GM18499 (cell line): ENCODE measurements around the gene HAS3.

ENCODE experiments used
- ATAC-seq: cut with Tn5 transposase; IDR thresholded peaks from one replicate; pipeline ENCODE4 v1.9.1; 2021; ENCODE audit warnings: moderate number of reproducible peaks; ENCODE audit not compliant: insufficient read depth, unreplicated experiment

HAS3 gene

DNA sequence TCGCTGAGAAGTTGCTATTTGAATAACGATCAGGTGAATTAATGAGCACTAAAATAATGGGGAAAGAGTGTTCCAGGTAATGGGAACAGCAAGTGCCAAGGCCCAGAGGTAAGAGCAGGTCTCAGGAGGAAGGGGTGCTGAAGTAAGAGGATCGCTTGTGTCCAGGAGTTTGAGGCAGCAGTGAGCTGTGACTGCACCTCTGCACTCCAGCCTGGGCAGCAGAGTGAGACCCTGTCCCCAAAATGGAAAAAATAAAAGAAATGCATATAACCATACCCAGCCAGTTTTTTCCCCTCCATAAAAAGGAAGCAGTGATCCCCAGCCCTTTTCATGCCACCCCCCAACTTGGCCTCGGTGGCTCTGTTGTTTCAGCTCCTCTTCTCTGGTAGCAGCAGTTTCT is 16.8 kb upstream of the HAS3 start:
- ATAC-seq: no peak

DNA sequence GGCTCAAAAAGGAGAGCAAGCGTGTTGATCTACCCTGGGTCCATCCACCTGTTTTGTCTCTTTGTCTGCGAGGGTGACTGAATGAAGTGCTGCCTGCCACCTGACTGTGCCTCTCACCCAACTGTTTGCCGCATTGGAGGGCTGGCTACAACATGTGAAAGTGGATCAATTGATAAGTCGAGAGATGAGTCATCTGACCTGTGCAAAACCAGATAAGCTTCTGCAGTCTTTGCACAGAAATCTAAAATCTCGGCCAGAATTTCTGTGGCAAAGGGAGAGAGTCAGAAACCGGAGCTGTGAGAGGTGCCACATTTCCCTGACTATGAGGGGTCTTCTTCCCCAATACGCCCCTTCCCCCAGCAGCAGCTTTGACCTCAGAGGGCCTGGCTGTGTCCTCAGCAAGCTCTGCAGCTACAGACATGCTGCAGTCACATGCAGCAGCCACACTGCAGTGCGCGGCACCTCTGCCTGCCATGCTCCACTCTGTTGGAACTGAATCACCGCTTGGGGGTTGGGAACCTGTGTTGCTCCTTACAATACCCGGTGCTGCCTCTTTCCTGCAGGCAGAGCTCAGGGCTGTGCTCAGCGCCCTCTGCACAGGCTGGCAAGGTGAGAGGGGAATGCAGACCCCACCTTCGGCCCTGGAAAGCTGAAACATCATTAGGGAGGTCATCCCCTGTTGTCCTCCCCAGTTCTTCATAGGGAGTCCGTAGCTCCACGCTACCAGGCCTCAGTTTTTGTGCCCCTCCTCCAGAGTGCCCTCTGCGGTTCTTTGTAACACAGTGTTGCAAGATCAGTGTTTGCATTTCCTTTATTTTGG is 16.2 kb upstream of the HAS3 start:
- no peak for ATAC-seq

DNA sequence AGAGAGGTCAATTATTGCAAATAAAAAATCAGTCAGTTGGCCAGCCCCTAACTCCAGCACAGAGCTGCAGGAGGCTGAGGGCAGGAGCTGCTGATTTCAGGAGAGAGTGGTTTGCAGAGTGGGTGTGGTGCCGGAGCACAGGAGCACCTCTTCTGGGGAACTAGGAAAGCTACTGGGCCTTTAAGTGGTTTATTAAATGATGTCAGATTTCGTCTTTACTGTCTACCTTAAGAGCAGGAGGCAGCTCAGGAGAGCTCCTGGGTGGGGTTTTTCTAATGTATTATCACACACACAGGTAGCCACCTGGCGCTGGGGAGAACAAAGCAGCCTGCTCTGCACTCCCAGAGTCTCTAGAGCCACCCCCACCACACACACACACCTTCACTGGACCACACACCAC is 11.5 kb upstream of the HAS3 start:
- ATAC-seq: no peak

DNA sequence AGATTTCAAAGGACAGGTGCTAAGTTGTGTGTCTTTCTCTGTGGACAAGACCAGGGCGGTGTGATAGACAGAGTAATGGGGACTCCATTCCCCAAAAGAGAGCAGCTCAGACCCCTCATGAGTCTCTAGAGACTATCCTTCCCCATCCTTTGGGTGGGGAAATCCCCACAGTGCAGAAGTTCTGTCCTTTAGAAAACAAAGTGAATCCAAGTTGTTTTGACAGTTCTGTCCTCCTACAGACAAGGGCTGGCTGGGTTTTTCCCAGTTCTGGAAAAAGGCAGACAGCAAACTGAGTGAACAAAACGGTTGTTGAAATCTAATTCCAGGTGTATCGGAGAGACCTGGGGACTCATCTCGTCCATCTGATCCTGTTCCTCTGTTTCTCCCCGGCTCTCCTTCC is 11.0 kb upstream of the HAS3 start:
- no peak for ATAC-seq

DNA sequence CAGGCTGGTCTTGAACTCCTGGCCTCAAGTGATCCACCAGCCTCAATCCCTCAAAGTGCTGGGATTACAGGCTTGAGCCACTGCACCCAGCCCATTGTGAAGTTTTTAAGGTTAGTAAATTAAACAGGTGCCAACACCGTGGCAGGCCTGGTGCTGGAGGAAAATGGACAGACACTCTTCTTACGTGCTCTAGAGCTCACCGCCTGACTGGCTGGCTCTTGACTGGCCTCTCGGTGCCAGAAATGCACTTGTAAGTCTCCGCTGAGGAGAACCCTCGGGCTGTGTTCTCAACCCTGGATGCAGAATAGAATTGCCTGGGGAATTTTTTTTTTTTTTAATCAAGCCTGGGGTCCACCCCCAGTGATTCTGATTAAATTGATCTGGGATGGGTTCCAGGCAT is 10.3 kb upstream of the HAS3 start:
- ATAC-seq: no peak

DNA sequence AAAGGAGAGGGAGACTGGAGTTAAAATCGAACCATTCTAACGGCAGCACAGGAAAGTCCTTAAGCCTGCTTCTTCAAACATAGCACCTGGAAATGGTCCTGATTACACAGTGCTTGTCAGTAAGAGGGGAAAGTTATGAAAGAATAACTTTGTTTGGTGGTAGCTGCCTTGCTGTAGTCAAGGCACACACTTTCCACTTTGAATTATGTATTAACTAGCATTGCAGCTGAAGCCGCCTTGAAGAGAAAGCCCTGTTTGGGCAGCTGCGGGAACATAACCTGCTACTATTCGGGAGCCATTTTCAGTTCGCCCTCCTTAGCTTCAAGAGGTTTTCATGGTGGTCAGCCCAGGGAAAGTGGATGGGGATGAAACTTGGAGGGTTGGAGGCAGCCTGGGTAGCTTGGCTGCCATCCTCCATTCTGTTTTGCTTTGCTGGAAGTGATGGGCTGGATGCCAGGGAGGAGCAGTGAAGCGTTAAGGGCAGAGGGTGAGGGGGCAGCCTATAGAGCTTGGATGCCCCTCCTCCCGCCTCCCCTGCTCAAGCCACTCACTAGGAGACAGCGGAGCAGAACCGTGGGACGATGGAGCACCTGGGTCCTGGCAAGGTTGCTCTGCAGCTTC is 5.3 kb upstream of the HAS3 start:
- ATAC-seq: no peak

DNA sequence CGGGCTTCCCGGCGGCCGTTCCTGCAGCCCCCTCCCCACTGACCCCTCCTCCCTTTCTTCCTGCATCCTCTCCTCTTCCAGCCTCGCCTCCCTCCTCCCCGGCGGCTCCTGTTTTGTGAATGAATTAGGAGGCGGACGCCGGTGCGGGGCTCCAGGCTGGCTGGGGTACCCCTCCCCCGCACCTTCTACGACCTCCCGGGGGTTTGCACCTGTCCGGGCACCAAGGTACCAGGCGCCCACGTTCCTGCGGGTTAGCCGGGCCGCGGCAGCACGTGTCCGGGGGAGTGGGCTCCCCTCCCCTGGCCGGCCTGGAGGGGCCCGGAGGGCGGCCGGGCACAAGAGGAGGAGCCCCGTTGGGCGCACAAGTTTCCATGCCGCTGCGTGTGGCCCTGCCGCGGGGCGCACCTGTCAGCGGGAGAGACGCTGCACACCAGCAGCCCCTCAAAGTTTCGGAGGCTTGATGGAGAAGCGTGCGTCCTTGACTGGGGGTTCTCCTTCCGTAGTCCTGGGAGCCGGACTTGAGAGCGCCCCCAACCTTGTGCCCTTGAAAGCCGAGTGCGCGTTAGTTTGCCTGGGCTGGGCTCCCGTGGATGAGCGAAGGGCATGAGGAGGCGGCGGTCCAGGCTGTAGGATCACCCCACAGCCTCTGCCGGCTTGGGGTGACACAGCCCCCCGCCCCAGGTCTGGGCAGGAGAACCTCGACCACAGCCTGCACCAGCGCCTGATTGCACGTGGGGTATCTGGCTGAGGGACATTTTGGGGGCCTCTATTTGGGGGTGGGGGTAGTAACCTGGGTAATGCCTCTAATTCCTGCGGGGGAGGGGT is 1.2 kb downstream of the HAS3 start:
- no peak for ATAC-seq

DNA sequence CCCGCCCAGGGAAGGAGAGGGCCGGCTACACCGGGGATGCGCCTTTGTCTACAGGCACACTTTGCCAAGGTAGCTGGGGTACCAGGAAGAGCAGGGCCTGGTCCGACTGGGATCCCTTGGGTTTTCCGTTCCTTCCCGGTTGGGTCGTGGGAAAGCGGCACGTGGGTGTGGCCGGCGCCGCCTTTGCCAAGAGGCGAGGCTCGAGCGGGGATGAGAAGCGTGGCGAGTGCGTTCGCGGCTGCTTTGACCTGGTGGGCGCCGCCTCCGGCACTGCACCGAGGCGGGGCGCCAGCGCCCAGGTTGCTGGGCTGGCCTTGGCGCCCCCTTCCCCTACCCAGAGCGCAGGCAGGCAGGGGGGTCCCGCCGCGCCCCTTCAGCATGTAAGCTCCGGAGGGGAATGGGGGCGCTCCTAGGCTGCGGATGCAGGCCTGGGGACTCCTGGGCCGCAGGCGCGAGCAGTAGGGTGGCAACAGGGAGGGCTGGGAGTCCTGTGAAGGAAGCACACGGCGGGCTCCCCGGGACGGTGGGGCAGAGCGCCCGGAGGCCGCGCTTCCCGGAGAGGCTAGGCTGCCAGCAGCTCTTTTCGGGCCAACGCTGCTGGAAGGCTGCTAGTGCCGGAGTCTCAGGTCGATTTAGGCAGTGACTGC is 2.0 kb downstream of the HAS3 start:
- ATAC-seq: no peak

DNA sequence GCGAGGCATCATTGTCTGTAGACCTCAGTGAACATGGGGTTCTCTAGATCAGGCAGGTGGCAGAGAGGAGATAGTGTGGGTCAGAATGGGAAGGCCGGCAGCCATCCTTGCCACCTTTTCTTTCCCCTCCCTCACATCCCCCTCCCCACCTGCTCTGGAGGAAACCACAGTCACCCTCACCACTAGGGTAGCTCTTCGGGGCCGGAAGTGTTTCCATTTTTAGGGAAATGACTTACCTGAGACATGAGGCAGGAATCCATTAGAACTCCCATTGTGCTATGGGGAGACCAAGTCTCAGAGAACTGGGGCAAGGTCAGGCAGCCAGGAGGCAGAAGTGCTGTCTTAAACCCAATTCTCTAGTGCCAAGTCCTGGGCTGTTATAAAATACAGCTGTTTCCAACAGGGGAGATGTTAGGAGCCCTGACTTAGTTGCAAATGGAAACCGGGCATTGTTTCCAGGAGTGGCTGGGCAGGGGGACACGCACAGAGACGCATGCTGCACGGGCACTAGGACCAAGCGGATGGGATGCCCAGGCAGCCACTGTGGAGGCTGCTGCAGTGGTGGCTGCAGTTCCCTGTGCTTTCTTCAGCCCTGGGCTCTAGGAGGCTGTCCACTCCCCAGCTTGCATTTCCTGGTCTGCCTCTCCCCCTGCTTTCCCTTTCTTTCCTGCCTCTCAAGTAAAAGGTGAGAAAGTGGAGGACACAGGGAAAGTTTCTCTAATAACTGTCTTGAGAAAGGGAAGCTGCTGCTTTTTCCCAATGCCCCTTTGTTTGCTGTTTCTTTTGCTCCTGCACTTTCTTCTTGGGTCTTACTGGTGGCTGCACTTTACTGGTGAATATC is 2.8 kb downstream of the HAS3 start:
- ATAC-seq: no peak

DNA sequence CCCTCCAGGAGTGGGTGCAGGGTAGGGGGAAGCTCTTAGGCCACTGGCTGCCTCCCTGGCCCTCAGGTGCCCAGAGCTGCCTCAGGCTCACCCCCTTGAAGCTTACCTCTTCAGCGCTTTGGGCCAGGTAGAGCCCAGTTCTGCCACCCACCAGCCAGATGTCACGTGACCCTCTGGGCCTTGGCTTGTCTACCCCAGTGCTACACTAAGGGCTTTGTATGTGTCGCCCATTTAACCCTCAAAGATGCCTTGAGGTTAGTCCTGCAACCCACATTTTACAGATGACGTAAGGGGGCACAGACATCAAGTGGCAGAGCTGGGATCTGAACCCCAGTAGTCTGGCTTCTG is 3.4 kb downstream of the HAS3 start:
- no peak for ATAC-seq

DNA sequence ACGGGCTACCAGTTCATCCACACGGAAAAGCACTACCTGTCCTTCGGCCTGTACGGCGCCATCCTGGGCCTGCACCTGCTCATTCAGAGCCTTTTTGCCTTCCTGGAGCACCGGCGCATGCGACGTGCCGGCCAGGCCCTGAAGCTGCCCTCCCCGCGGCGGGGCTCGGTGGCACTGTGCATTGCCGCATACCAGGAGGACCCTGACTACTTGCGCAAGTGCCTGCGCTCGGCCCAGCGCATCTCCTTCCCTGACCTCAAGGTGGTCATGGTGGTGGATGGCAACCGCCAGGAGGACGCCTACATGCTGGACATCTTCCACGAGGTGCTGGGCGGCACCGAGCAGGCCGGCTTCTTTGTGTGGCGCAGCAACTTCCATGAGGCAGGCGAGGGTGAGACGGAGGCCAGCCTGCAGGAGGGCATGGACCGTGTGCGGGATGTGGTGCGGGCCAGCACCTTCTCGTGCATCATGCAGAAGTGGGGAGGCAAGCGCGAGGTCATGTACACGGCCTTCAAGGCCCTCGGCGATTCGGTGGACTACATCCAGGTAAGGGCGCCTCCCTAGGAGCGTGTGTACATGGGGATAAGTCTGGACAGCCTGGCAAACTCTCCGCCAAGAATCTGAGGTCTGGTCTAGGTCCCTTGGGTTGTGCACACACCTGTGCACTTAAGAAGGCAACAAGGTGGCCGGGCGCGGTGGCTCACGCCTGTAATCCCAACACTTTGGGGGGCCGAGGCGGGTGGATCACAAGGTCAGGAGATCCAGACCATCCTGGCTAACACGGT is 4.2 kb downstream of the HAS3 start:
- no peak for ATAC-seq

DNA sequence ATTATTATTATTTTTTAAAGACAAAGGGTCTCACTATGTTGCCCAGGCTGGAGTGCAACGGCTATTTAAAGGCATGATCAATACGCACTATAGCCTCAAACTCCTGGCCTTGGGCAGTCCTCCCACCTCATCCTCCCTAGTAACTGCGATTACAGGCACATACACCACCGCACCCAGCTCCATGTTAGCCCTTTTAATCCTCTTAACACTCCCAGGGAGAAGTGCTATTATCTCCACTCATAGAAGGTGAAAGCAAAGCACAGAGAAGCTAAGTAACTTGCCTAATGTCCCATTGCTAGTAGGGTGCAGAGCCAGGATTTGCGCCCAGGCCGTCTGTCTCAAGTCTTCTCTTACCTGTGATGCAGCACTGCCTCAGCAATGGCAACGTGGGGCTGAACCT is 5.0 kb downstream of the HAS3 start:
- no peak for ATAC-seq

DNA sequence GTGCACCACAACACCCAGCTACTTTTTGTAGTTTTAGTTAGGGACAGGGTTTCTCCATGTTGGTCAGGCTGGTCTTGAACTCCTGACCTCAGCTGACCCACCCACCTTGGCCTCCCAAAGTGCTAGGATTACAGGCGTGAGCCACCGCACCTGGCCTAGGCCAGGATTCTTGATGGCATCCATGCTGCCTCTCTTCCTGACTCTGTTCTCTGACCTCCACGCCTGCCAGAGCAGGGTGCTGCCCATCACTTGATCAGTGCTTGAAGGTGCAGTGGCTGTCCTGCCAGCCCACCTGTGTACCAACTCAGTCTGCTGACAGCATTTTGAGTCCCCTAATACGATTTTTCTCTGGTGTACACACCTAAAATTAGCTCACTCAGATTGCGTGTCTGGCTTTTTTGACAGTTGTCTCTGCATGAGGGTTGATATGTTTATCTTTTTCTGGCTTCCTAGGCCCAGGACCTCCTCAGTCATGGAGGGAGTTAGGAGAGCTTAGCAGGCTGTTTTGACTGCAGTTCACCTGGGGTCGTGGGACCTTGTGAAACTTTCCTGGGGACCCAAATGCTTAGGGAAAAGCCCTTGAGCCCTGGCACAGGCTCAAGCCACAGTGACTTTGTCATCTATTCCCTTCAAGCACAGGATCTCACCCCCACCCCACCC is 5.9 kb downstream of the HAS3 start:
- no peak for ATAC-seq

DNA sequence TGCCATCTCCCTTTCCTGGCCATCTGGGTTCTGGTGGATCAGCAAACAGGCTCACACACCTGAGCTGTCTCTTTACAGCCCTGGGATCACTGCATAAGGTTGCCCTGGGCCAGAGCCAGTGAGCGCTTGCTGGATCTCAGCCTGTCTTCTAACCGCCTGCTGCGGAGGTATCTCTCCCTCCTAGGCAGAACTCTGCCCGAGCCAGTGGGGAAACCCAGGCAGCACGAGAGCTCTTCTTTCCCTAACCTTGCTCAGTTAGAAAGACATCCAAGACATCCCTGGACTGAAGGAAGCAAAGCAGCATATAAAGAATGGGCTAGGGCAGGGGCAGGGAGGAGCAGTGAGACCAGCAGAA is 6.4 kb downstream of the HAS3 start:
- no peak for ATAC-seq

DNA sequence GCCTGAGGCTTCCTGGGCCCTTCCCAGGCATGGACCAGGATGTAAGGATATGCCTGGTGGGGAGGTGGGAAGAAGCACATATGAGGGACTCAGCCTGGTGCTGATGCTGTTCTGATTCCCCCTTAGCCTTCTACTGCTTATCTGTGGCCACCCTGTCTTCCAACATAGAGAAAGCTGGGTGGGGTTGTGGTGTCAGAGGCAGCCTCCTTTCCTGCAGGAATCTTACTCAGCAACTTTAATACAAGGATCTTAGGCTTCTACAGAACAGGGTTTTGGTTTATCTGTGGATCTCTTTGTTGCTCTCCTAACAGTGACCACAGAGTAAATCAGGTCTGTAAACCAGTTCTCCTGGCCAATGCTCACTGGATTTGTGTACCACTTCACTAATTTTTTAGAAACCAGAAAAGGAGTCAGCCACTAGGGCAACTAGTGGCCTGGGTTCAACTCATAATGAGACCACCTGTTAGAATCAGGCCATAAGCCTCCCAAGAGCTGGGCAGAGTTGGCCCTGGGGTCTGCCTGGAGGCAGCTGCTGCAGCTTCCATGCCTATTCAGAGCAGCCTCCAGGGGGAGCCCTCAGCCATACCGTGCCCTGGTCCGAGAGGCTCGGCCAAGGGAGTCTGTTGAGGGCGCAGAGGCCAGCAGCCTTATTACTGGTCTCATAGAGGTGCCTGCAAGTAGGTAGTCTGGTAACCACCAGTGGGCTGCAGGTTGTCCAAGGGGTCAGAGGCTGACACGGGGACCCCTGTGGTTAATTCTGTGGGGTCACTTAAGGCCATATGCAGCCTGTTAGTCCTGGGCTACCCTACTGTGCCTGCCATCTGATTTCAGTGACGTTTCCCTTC is 7.1 kb downstream of the HAS3 start:
- ATAC-seq: no peak

DNA sequence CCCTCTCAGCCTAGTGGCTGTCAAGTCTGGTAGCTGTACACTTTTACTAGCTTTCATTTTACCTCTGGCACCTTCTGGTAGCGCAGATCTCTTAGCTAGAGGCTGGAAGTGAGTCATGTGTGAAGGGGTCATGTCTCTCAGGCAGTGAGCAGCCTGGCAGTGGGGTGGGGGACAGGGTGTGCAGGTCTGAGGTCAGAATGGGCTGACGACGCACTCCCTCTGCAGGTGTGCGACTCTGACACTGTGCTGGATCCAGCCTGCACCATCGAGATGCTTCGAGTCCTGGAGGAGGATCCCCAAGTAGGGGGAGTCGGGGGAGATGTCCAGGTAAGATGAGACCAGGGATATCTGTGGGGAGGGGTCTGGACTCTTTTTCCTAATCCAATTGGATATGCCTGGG is 7.8 kb downstream of the HAS3 start:
- ATAC-seq: no peak

DNA sequence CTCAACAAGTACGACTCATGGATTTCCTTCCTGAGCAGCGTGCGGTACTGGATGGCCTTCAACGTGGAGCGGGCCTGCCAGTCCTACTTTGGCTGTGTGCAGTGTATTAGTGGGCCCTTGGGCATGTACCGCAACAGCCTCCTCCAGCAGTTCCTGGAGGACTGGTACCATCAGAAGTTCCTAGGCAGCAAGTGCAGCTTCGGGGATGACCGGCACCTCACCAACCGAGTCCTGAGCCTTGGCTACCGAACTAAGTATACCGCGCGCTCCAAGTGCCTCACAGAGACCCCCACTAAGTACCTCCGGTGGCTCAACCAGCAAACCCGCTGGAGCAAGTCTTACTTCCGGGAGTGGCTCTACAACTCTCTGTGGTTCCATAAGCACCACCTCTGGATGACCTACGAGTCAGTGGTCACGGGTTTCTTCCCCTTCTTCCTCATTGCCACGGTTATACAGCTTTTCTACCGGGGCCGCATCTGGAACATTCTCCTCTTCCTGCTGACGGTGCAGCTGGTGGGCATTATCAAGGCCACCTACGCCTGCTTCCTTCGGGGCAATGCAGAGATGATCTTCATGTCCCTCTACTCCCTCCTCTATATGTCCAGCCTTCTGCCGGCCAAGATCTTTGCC is 9.0 kb downstream of the HAS3 start:
- ATAC-seq: no peak

DNA sequence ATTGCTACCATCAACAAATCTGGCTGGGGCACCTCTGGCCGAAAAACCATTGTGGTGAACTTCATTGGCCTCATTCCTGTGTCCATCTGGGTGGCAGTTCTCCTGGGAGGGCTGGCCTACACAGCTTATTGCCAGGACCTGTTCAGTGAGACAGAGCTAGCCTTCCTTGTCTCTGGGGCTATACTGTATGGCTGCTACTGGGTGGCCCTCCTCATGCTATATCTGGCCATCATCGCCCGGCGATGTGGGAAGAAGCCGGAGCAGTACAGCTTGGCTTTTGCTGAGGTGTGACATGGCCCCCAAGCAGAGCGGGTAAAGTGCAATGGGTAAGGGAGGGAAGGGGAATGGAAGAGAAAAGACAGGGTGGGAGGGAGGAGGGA is 9.5 kb downstream of the HAS3 start:
- ATAC-seq: no peak
